HepG2 (cell line): ENCODE measurements around the gene TASP1. TPM values are rescaled to one million over a fixed set of nuclear protein-coding genes. Genes with fewer than 3 reads are reported as not detected.

Source experiments
- ARID5B ChIP-seq: IDR thresholded peaks from 2 replicates; pipeline ENCODE4 v1.4.0; 2020; ENCODE audit warnings: mild to moderate bottlenecking, missing genetic modification reagents
- BATF2 ChIP-seq: sonication (generic); formaldehyde crosslinking; IDR thresholded peaks from 2 replicates; pipeline ENCODE4 v1.8.0; 2022; ENCODE audit warnings: mild to moderate bottlenecking, missing genetic modification reagents, moderate library complexity
- DR1 ChIP-seq: sonication (generic); formaldehyde crosslinking; IDR thresholded peaks from 2 replicates; pipeline ENCODE4 v1.8.0; 2021; ENCODE audit warnings: mild to moderate bottlenecking, missing genetic modification reagents, inconsistent platforms
- KAT2B ChIP-seq: fragments of 150-350 bp; IDR thresholded peaks from 2 replicates; pipeline ENCODE4 v1.6.1; 2014; ENCODE audit warnings: low read depth, low read length, borderline replicate concordance
- KDM1A ChIP-seq: IDR thresholded peaks from 2 replicates; pipeline ENCODE4 v1.6.1; 2016; ENCODE audit warnings: missing compliant biosample characterization
- KDM6A ChIP-seq: IDR thresholded peaks from 2 replicates; pipeline ENCODE4 v1.6.1; 2016; ENCODE audit warnings: low read depth
- LBX2 ChIP-seq: sonication (generic); formaldehyde crosslinking; IDR thresholded peaks from 2 replicates; pipeline ENCODE4 v1.5.0; 2020; ENCODE audit warnings: missing genetic modification reagents, mild to moderate bottlenecking, borderline replicate concordance
- PCBP1 ChIP-seq: fragments of 200-400 bp; formaldehyde crosslinking; IDR thresholded peaks from 2 replicates; pipeline ENCODE4 v1.6.1; 2017; ENCODE audit warnings: mild to moderate bottlenecking, low read depth, low read length, borderline replicate concordance
- TEAD3 ChIP-seq: optimal IDR thresholded peaks from 2 replicates; pipeline ENCODE3; 2016; ENCODE audit warnings: borderline replicate concordance
- TMF1 ChIP-seq: sonication (generic); formaldehyde crosslinking; IDR thresholded peaks from 2 replicates; pipeline ENCODE4 v1.8.1; 2022; ENCODE audit warnings: low read depth, missing genetic modification reagents
- ZNF18 ChIP-seq: sonication (generic); formaldehyde crosslinking; IDR thresholded peaks from 2 replicates; pipeline ENCODE4 v1.8.0; 2022; ENCODE audit warnings: mild to moderate bottlenecking, missing genetic modification reagents; ENCODE audit not compliant: insufficient replicate concordance
- ZNF256 ChIP-seq: sonication (generic); formaldehyde crosslinking; conservative IDR thresholded peaks from 2 replicates; pipeline ENCODE4 v1.4.0; 2020; ENCODE audit warnings: missing genetic modification reagents
- ZNF407 ChIP-seq: sonication (generic); formaldehyde crosslinking; IDR thresholded peaks from one replicate; pipeline ENCODE4 v1.5.1; 2020; ENCODE audit warnings: mild to moderate bottlenecking, missing genetic modification reagents; ENCODE audit errors: not compliant biosample characterization
- ZNF441 ChIP-seq: sonication (generic); formaldehyde crosslinking; IDR thresholded peaks from 2 replicates; pipeline ENCODE4 v1.7.0; 2021; ENCODE audit warnings: missing genetic modification reagents, borderline replicate concordance
- polyA plus RNA-seq, 8 experiments: library from polyadenylated mRNA; depleted of rRNA in 3 of 8; stranded (reverse) in 7 of 8; unstranded in 1 of 8; fragments of >200 nt; fragmentation: Illumina TruSeq in 4 of 8; extraction: Trizol in 4 of 8; gene quantifications; 2 replicates each; pipeline versions ENCODE4 v1.2.1 to v1.2.3, GENCODE V29; 2011 to 2016; ENCODE audit warnings: low read depth in 4 of 8, missing spikeins in 1 of 8, mixed read lengths in 1 of 8; ENCODE audit not compliant: insufficient read depth in 1 of 8
- total RNA-seq, 5 experiments: library from RNA; depleted of rRNA; stranded (reverse); fragments of >200 nt; fragmentation: Illumina TruSeq; extraction: Trizol; gene quantifications; 2 replicates each; pipeline ENCODE4 v1.2.3, GENCODE V29; 2016; ENCODE audit warnings: low read depth in 1 of 5

Gene TASP1
- total and polyA plus RNA-seq, 2 of the 13 experiments (the other 11 are each of a cell fraction or from before 2014, with no cell fraction given), result 10.0 to 25.2 TPM

- TF ChIP-seq ZNF407 (CRISPR knock-in tag) (no peak), ZNF441 (CRISPR knock-in tag) (no peak), KAT2B (no peak), ZNF256 (CRISPR knock-in tag) (no peak), KDM6A (CRISPR knock-in tag) (no peak), KDM1A (CRISPR knock-in tag) (peak; percentile 28; the same call in 1 of the 2 replicates), TMF1 (CRISPR knock-in tag) (no peak), ARID5B (CRISPR knock-in tag) (peak; percentile 63; the same call in 1 of the 2 replicates), ZNF18 (no peak), PCBP1 (no peak), LBX2 (CRISPR knock-in tag) (no peak), BATF2 (no peak), TEAD3 (CRISPR knock-in tag) (peak; percentile 75), DR1 (CRISPR knock-in tag) (no peak)
Measured at GRCh38 chr20:13355411-13355810, 283.3 kb downstream of the TASP1 start (continued).
